ENCODE measurements around the gene COL6A3. TPM values are rescaled to one million over a fixed set of nuclear protein-coding genes. Genes with fewer than 3 reads are reported as not detected.
"Not testable (repeated sequence)": the region's sequence is repeated elsewhere in the genome, so short reads cannot be mapped to it uniquely, and the experiment has no call there.

The COL6A3 gene
- total RNA-seq, 1 donor from 2014 or later, result 409 TPM

DNA sequence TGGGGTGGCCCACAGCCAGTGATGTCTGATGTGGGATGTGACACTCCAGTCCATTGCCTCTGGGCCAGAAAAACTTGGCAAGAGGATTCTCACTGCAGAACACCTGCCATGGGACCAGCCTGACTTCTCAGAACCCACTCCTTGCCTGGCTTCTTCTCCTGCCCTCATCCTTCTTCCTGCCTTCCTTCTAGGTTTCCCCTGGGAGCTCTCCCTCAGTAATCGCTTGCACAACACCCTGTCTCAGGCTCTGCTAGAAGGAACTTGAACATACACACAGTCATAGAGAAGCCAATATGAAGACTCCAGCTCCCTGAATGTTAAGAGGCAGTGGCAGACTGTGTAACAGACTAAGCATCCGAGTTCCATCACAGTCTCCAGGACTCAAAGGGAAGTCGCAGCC is 4.3 kb upstream of the COL6A3 start:
- no peak for DNase-seq (ENCODE audit: low spot score)

DNA sequence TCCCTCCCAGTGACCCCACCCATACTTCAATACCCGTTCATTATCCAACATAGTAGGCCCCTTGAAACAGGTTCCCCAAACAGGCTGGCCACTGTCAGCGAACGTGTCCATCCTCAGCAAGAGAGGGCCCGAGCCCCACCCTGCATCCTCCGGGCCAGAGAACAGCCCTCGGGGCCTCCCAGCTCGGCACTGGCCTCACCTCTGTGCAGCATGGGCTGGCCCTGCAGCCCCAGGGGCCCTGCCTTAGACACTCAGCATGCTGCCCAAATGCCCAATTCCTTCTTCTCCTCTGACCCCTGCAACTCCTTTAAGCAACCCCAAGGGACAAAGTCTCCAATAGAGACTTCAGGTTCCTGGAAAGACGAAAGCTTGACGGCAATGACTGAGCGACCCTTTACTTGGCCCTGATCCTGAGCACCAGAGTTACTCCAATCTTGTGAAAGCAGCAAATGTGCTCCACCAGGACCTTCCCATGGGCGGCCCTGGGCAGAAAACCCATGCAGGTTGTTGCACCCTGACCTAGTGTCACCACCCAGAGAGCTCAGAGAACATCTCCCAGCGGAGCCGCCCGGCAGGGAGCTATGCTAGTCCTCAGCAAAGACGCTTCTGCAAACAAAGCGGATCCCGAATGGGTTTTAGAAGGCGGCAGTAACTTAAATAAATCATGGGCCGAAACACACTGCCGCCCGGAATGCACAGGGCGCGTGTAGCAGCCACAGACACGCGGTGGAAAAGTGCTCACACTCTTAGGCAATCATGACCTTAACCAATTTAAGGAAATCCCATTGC is 782 bp downstream of the COL6A3 start:
- no peak for DNase-seq (ENCODE audit: low spot score)

DNA sequence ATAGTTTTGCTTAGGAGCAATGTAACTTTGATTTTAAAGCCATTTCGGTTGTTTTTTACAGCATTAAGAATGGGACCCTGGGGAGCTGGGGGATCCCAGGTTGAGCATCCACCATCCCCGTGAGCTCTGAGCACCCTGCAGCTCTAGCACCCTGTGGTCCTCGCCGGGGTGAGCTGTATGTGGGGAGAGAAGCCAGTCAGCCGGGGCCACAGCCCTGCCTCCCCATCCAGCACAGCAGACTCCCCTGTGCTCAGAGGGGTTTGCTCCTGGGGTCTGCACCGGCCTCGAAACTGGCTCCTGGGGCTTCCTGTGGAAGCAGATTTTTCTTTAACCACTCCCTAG is 1.3 kb downstream of the COL6A3 start:
- no peak for DNase-seq (ENCODE audit: low spot score)

DNA sequence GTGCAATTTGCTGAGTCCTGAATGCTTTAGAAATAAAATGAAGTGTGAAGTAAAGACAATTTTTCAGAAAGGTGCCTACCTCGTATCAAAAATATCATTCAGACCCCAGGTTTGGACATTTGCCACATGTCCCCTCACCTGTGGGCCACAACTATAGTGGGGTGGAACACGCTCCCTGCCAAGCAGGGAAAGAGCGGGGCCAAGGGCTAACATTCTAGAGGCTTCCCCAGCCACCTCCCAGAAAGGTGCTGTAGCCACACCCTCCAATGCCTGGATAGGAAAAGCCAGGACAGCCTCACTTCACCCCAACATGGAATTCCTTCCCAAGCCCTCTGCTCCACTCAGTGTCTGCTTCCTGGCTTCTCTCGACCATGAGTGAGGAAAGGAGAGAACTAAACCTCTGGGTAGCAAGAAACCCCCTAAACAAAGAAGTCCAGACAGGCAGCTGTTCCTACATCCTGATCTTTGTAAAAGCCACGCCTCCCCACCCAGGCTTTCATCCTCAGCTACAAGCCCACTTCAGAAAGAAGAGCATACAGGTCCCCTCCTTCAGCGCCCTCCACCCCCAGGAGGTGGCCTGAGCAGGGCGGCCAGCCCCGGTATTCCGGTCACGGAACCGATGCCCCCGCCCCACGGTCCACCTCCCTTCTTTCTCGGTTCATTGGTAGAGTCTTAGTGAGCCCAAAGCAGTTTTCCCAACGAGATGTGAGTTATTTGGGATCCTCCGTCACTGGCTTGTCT is 2.1 kb downstream of the COL6A3 start:
- no peak for DNase-seq (ENCODE audit: low spot score)

DNA sequence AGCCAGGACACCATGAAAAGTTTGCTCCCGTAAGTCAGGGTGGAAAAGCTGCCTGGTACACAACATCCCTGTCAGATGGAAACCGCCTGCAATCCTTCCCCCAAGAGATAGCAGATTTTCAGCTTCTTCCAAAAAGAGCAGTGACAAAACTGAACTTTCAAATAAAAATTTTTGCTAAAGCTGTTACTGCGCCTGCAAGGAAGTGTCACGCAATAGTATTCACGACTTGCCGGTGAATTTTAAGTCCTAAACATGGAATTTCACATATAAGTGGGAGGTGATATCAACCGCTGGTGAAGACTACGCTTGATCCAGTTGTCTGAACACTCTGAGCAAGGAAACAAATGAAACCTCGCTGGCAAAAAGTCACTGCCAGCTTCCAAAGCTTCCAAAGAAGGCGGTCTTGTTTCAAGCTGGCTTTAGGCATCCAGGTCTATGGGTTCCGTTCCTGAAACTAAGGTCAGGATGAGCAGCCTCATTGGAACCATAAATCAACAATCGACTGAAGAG is 2.8 kb downstream of the COL6A3 start:
- no peak for DNase-seq (ENCODE audit: low spot score)

DNA sequence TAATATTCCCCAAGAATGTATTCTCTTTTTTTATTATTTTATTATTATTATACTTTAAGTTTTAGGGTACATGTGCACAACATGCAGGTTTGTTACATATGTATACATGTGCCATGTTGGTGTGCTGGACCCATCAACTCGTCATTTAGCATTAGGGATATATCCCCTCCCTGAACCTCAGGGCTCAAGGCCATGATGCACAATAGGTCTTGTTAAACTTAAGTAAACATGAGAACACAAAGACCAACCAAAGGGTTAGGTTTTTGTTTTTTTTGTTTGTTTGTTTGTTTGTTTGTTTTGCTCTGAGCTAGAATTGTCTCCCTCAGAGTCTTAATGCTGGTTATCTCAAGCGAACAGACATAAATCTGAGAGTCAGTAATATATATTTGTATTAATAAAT is 4.7 kb downstream of the COL6A3 start:
- not testable (repeated sequence) for DNase-seq (ENCODE audit: low spot score)

DNA sequence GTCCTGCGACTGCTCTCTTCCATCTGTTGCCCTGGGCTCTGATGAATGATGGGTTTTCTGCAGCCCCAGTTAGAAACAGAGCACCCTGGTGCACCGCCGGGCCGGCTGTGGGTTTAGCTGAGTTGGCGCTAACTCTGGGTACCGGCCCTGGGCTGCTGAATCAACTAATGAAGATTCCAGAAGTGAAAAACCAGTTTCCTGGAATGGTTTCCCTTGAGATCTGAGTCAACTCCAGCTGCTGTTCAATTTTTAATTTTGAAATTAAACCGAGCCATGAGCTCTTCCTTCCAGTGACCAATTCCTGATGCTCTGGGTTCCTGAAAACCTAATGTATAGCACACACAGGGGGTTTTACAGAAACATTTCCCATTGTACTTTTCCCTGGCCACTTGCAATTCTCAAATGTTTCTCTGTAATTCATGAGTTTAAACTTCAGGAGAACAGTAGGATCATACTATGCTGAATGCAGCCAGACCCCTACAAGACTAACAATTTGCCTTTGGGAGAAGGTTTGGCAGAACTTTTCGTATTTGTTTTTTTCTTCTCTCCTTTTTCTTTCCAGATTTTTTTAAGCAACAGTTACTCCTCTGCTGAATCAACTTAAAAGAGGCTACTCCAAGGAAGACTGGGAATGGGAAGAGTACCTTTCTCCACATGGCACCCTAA is 5.5 kb downstream of the COL6A3 start:
- no peak for DNase-seq (ENCODE audit: low spot score)

DNA sequence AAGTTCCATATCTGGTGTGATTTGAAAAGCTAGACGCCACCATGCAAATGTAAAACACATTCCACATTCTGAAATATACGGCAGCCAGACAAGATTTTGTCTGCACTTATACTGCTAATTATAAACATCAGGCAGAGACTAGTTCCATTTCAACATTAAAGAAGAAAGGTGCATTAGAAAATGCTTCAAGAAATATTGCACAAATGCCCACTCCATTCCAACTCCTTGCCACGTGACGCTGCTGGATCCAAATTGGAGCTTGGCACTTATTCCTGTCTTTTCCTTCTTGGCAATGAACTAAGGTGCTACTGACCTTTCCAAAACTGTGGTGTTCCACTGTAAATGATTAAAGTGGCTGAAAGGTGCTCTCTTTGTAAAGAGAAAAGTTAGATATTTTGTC is 6.3 kb downstream of the COL6A3 start:
- DNase-seq (ENCODE audit: low spot score), result no peak

DNA sequence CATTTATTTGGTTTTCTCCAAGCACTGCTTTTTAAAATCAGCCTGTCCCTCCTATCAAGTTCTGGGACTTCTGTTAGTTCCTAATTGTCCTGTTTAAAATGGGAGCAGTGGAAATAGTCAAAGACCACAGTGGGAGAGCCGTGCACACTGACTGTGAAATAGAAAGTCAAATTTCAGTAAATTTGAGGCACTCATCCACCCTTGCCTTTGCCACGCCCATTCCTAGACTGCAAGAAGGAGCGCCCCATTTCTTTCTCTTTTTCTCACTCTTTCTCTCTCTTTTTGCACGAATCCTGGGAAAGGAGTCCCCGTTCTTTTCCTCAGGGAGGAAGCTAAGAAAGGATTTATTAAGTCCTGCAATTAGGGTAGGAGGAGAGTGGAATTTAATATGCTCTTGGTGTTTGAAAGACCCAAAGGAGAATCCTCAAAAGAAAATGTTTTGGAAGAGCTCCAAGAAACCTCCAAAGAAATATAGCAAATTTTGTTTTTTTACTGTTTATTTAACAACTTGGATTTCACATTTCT is 7.5 kb downstream of the COL6A3 start:
- no peak for DNase-seq (ENCODE audit: low spot score)

DNA sequence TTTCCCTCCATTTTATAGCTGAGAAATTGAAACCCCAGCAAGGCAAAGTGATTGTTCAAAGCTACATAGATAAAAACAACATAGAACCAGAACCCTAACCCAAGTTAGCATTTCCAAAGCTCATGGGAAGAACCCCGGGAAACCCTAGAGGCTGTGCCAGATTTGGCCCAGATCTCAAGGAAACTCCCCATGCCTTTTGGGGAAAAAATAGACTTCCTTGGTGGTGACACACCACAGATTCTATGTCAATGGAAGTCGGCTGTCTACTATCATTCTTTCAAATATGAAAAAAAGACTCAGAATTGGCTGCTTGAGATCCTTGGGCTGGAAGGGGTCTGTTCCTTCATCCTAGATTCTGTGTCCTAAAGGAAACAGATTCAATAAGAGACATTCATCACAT is 8.4 kb downstream of the COL6A3 start:
- no peak for DNase-seq (ENCODE audit: low spot score)

DNA sequence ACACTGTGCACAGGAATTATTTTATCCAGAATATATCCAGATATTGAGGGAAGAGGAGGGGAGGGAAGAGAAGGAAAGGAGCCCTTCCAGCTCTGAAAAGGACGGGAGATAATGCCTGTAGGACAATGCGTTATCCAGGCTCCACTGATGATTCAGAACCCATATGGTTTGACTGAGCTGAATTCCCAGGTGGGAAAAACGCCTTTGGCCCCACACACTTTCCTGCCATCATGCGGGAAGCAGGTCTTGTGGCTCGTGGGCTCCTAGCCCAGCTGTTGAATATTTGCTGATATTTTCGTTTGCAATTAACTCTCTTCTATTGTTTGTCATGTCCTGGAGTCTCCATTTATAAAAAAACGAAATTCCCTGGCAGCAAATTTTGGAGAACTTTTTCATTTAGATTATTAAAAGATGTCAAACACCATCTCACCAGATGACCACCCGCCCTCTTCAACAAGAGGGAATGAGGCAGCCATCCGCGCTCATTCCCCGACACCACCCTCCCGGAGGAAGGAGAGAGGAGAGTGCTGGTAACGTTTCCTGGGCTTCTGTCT is 8.9 kb downstream of the COL6A3 start:
- DNase-seq (ENCODE audit: low spot score), result no peak

DNA sequence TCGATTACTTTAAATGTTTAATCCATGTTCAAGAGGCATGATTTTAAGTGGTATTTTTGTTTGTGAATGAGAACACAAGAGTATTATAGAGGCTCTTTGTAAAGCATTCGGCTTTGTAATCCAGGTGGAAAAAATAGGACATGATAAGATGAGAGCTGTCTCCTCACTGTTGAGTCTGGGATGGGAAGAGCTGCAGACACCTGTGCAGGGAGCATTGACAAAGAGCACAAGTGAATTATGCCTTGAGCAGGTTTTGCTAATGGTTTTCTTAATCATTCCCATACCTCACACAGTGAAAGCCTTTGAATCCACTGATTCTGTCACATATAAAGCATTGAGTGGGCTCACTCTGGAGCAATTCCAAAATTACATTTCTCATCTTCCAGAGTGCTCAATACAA is 9.6 kb downstream of the COL6A3 start:
- DNase-seq (ENCODE audit: low spot score), result no peak

DNA sequence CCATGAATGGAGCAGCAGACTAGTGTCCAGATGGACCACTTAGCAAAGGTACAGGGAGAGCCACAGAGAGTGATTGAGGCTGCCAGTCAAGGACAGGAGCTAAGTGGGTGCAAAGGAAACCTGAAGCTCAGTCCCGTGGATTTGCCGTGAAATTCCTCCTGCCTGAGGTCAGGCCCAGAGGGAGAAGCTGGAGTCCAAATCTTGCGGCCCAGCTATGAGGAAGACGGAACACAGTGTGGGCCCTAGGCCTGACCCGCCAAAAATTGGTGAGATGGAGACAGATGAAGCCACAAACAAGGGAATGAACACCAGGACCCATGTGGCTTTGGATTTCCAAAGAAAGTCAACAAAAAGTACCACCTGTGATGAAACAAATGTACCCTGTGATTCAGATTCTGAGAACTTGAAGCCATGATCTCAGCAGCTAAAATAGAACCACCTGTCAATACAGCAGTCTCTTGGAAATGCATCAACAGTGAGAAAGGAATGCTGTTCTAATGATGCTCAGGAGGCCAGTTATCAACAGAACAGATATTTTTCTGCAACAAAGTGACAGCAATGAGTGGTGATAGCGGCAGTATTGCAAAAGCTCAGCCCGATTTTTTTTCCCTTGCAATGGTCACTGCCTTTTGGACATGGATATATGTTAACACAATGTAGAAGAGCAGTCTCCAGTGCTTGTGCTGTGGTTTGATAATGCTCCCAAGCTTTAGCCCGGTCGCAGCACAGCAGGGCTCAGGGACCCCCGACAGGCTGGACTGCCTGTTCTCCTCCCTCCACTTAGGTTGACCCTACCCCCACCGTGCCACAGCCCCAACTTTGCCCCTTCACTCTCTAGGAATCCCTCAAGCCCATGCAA is 10.7 kb downstream of the COL6A3 start:
- no peak for DNase-seq (ENCODE audit: low spot score)

DNA sequence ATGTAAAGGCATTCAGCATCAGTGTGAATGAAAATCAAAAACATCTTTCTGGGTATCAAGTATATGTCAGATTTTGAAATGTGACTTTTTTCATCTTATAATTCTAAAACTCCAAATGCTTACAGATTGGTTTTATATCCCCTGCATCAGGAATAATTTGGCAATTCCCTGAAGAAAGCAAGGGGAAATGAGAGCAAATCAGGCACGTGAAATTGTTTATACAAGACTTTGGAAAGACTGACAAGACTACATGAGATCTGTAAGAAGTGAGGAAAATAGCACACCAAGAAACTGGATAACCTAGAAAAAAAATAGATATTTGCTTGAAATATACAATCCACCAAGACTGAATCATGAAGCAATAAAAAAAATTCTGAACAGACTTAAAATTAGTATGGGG is 13.8 kb downstream of the COL6A3 start:
- no peak for DNase-seq (ENCODE audit: low spot score)

DNA sequence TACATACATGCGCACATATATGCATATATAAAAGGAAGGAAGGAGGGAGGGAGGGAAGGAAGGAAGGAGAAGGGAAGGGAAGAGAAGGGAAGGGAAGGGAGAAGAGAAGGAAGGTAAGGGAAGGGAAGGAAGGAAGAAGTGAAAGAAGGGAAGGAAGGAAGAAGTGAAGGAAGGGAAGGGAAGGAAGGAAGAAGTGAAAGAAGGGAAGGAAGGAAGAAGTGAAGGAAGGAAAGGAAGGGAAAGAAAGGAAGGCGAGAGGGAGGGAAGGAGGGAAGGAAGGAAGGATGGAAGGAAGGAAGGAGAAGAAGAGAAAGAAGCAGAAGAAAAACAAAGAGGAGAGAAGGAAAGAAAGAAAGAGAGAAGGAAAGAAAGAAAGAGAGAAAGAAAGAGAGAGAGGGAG is 16.9 kb downstream of the COL6A3 start:
- DNase-seq (ENCODE audit: low spot score), result no peak

DNA sequence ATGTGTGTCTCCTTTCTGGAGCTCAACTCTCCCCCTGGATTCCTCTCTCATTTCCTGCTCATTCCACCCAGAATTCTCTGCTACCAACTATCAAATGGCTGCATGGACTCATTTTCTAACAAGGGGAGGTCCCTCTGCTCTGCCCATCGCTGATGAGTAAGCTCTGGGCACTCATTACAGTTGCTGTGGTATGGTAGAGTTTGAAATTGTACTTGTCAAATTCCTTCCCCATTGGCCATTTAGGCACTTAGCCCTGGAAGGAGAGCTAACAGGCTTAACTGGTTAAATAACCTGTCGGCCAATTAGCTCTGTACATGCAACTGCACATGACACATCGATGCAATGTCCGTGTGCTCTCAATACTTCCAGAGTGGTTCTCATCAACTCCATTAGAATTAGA is 20.4 kb downstream of the COL6A3 start:
- DNase-seq (ENCODE audit: low spot score), result no peak

DNA sequence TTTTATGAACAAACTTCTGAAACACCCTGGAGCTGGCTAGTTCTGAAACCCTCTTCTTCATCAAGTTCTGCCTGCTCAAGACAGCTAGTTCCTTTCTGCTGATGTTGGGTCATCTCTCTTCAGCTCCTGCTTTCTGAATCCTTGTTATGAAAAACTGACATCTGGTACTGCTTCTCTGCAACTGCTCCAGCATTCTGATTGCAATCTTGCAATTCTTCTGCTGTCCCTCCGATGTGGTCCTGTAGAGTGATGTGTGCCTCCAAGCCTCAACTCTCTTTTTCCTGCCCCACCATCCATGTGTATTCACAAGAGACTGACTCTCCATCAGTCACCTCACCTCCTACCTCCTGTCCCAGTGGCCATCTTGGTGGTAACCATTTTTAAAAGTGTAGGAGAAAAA is 21.8 kb downstream of the COL6A3 start:
- DNase-seq (ENCODE audit: low spot score), result no peak

DNA sequence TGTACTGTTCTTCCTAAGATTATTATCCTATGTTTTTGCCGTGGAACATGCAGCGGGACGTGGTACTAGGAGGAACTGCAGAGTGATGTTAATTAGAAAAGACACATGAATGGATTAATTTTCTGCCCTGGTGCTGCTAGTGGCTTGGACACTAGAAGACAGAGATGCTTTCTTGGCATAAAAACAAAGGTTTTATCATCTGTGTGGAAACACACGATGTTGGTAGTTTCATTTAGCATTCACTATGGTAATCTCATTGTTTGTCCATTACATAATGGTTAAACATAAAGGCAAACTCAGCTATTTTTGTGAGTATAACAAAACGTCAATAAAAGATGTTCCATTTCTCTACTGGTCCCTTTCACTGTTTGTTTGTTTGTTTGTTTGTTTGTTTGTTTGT is 22.8 kb downstream of the COL6A3 start:
- DNase-seq (ENCODE audit: low spot score), result no peak

DNA sequence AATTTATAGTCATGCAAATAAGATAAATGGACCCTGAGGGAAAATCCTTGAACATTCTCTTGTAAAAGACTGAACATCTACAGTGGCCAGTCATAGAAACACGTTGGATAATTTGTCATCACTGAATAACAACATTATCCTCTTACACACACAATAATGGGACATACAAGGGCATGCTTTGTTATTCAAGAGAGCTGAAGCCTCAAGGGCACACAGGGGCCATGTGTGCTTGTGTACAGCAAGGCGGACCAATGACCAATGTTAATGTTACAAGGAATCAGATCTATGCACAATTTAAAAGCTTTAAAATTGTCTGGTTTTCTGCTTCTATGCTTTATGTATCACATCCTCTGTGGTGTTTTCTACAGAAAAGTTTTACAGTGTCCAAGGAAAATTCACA is 23.7 kb downstream of the COL6A3 start:
- no peak for DNase-seq (ENCODE audit: low spot score)

DNA sequence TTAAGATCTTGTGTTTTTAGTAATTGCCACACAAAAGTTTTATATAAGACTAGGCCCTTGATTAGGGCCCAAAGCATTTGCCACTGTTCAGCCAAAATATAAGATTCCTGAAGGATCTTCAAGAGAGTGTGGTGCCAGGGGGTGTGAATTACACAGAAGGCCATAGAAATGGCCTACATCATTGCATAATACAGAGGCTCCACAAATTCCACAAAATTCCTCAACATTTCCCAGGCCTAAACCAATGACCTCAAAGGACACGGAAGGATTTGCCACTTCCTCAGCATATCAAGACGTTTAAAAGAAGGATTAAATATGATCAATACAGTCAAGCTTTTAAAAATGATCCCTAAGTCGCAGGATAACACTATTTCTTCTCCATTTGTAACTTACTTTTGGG is 24.1 kb downstream of the COL6A3 start:
- DNase-seq (ENCODE audit: low spot score), result no peak

DNA sequence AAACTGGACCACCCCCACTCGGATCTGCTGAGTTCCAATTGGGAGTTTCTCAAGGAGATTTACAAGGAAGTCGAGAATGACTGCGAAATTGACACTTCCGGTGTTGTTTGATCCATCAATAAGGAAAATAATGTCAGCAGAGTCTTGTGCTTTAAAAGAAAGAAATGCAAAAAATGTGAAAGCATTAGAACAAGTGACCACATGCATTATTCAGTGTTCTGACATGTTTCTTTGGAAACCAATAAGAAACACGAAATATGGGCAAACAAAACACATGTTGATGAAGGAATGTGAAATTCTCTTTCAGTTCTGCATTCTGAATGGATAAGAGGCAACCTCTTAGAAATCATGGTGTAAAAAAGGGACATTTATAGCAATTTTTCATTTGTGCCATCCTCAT is 25.9 kb downstream of the COL6A3 start:
- no peak for DNase-seq (ENCODE audit: low spot score)
